ENCODE data around the gene KSR1.

DNA sequence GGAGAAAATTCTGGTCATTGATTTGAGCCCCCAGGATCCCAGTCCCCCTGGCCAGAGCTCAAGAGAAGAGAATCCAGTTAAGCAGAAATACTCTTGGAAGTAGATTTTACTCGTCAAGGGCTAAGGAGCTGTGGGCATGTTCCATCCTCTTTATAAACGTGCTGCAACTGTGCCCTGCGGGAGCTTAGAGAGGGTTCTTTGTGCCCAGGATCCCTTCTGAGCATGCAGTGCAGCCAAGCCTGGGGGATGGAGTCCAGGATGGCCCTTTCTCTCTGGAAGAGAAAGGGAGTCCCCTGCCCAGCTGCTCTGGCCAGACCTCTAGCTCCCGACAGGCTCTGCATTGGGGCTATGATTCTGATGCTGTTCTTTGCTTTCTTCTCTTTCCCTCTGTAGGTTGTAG is 165.3 kb downstream of the KSR1 start:
- TF ChIP-seq, protein P1, sequence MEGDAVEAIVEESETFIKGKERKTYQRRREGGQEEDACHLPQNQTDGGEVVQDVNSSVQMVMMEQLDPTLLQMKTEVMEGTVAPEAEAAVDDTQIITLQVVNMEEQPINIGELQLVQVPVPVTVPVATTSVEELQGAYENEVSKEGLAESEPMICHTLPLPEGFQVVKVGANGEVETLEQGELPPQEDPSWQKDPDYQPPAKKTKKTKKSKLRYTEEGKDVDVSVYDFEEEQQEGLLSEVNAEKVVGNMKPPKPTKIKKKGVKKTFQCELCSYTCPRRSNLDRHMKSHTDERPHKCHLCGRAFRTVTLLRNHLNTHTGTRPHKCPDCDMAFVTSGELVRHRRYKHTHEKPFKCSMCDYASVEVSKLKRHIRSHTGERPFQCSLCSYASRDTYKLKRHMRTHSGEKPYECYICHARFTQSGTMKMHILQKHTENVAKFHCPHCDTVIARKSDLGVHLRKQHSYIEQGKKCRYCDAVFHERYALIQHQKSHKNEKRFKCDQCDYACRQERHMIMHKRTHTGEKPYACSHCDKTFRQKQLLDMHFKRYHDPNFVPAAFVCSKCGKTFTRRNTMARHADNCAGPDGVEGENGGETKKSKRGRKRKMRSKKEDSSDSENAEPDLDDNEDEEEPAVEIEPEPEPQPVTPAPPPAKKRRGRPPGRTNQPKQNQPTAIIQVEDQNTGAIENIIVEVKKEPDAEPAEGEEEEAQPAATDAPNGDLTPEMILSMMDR (IDR thresholded peaks at IDR 0.05): no peak
- TF ChIP-seq POLR2A (IDR thresholded peaks at IDR 0.05): no peak

Data from Peyer's patch (tissue), 4 donors.